B cell (primary cell): ENCODE data around the gene GON4L. TPM values are rescaled to one million over a fixed set of nuclear protein-coding genes. Genes with fewer than 3 reads are reported as not detected.

Source experiments
- ATAC-seq: fragments of 200-7000 bp; cut with Tn5 transposase; one replicate; pipeline ENCODE4 v1.10.0; 2021; ENCODE audit warnings: low read depth, mild to moderate bottlenecking, moderate number of reproducible peaks, moderate library complexity
- CTCF ChIA-PET: fragments of 350-600 bp; sonication (Branson Sonifier 250); formaldehyde crosslinking; loops from one replicate; lab custom pipeline; 2021; ENCODE audit warnings: antibody characterized with exemption, inconsistent platforms; lab: Charles Lee
- POLR2A ChIA-PET: fragments of 350-600 bp; sonication (Branson Sonifier 250); formaldehyde crosslinking; loops from one replicate; lab custom pipeline; 2021; ENCODE audit warnings: antibody characterized with exemption; lab: Charles Lee
- DNase-seq: peaks from one replicate; pipeline ENCODE4 v3.0.0; 2013
- H2AFZ ChIP-seq: 2 replicates; pipeline ENCODE4 v1.6.1; 2012; ENCODE audit warnings: mild to moderate bottlenecking, low read depth, low read length; ENCODE audit not compliant: insufficient read depth, poor library complexity, severe bottlenecking
- H3K27ac ChIP-seq, 2 donors: 1 replicate in 1 of 2; 2 replicates in 1 of 2; pipeline ENCODE4 v1.5.1; 2012 to 2013; ENCODE audit warnings: low read length in 2 of 2, mild to moderate bottlenecking in 2 of 2, moderate library complexity in 1 of 2
- H3K27me3 ChIP-seq, 4 experiments: fragments of 200-600 bp in 1 of 4; sonication (generic) in 1 of 4; replicated peaks in 1 of 4; 1 replicate in 2 of 4; 2 replicates in 2 of 4; pipeline versions ENCODE4 v1.6.1 to v1.7.0; 2013 to 2016; ENCODE audit warnings: low read length in 3 of 4, mild to moderate bottlenecking in 2 of 4, mixed read lengths in 1 of 4, moderate library complexity in 1 of 4; ENCODE audit not compliant: insufficient read depth in 4 of 4, control insufficient read depth in 3 of 4; ENCODE audit errors: control extremely low read depth in 1 of 4
- H3K36me3 ChIP-seq, 2 experiments: replicated peaks in 1 of 2; 1 replicate in 1 of 2; 2 replicates in 1 of 2; pipeline versions ENCODE4 v1.6.1 to v1.7.1; 2013; ENCODE audit warnings: low read length in 1 of 2; ENCODE audit not compliant: insufficient read depth in 2 of 2, control insufficient read depth in 1 of 2; ENCODE audit errors: control extremely low read depth in 1 of 2, extremely low read depth in 1 of 2
- H3K4me1 ChIP-seq, 2 donors: fragments of 200-600 bp in 1 of 2; sonication (generic) in 1 of 2; 1 replicate in 1 of 2; 2 replicates in 1 of 2; pipeline versions ENCODE4 v1.5.1 to v1.6.1; 2013 to 2017; ENCODE audit warnings: low read length in 2 of 2; ENCODE audit not compliant: control insufficient read depth in 2 of 2, insufficient read depth in 2 of 2
- H3K4me2 ChIP-seq: replicated peaks from 2 replicates; pipeline ENCODE3; 2012; ENCODE audit warnings: mild to moderate bottlenecking, low read depth, low read length; ENCODE audit not compliant: poor library complexity, severe bottlenecking
- H3K4me3 ChIP-seq, 5 experiments: fragments of 200-600 bp in 1 of 5; sonication (generic) in 1 of 5; 1 replicate in 3 of 5; 2 replicates in 2 of 5; pipeline versions ENCODE4 v1.5.1 to v1.7.0; 2011 to 2016; ENCODE audit warnings: low read length in 4 of 5, mild to moderate bottlenecking in 4 of 5, low read depth in 2 of 5, control low read depth in 1 of 5, moderate library complexity in 1 of 5; ENCODE audit not compliant: insufficient read depth in 1 of 5; ENCODE audit errors: control extremely low read depth in 1 of 5, extremely low read depth in 1 of 5
- H3K79me2 ChIP-seq: fragments of 200-600 bp; sonication (generic); one replicate; pipeline ENCODE4 v1.6.0; 2016; ENCODE audit warnings: low read length; ENCODE audit not compliant: control insufficient read depth, insufficient read depth
- H3K9ac ChIP-seq: fragments of 200-600 bp; sonication (generic); 2 replicates; pipeline ENCODE4 v1.6.1; 2017; ENCODE audit warnings: mild to moderate bottlenecking, low read length, moderate library complexity
- H3K9me3 ChIP-seq, 3 donors: one replicate each; pipeline versions ENCODE4 v1.6.1 to v1.7.1; 2013; ENCODE audit warnings: low read length in 2 of 3; ENCODE audit not compliant: control insufficient read depth in 2 of 3, insufficient read depth in 1 of 3; ENCODE audit errors: control extremely low read depth in 1 of 3
- H4K20me1 ChIP-seq: 2 replicates; pipeline ENCODE4 v1.6.0; 2012; ENCODE audit warnings: mild to moderate bottlenecking, low read length; ENCODE audit not compliant: insufficient read depth, control insufficient read depth, poor library complexity, severe bottlenecking
- H3K27ac Mint-ChIP-seq: one replicate; pipeline ENCODE4 v1.8.0; 2021; ENCODE audit warnings: mixed read lengths
- H3K27me3 Mint-ChIP-seq: one replicate; pipeline ENCODE4 v1.8.0; 2021; ENCODE audit warnings: mixed read lengths
- H3K4me1 Mint-ChIP-seq: one replicate; pipeline ENCODE4 v1.8.0; 2021; ENCODE audit warnings: mixed read lengths
- H3K4me3 Mint-ChIP-seq: one replicate; pipeline ENCODE4 v1.8.0; 2021; ENCODE audit warnings: mixed read lengths
- H3K9me3 Mint-ChIP-seq: one replicate; pipeline ENCODE4 v1.8.0; 2022; ENCODE audit warnings: mixed read lengths; ENCODE audit not compliant: insufficient read depth
- CTCF ChIP-seq: fragments of 200-600 bp; IDR thresholded peaks from one replicate; pipeline ENCODE4 v1.8.0; 2022; ENCODE audit warnings: antibody characterized with exemption, mild to moderate bottlenecking
- EZH2 ChIP-seq: IDR thresholded peaks from 2 replicates; pipeline ENCODE4 v1.6.1; 2012; ENCODE audit warnings: borderline replicate concordance, low read depth, mild to moderate bottlenecking, moderate library complexity, low read length; ENCODE audit not compliant: insufficient read depth, poor library complexity, severe bottlenecking
- WGBS: methylation state at CpG from one replicate; pipeline ENCODE4 v1.1.5; 2013; ENCODE audit warnings: missing lambda C conversion rate; ENCODE audit not compliant: insufficient coverage; 5-methylcytosine and 5-hydroxymethylcytosine counted together
- intact Hi-C: fragments of 100-400 bp; cut with micrococcal nuclease; formaldehyde crosslinking; loops from one replicate; pipeline ENCODE4 v1.10.0; 2022
- polyA plus RNA-seq: library from polyadenylated mRNA; depleted of rRNA; stranded (reverse); fragments of >200 nt; gene quantifications from 2 replicates; pipeline ENCODE4 v1.2.3, GENCODE V29; 2012
- total RNA-seq, 2 donors: library from RNA; stranded (reverse); fragments of 120-200 nt in 1 of 2; gene quantifications; 1 replicate in 1 of 2; 2 replicates in 1 of 2; pipeline versions ENCODE4 v1.2.3 to v1.2.4, GENCODE V29; 2013 to 2022

GON4L gene
- total and polyA plus RNA-seq, 2 donors (not counting 1 experiment from before 2014, with no cell fraction given), result 54.4 to 127 TPM

- no peak overlapping the region for H3K4me3 Mint-ChIP-seq
- Histone ChIP-seq H2AFZ (no peak overlapping the region), H3K36me3 (peaks cover 0 to 4% of the 10 kb centered on the region in 2 experiments), H3K4me3 (no peak overlapping the region), H3K27ac (no peak overlapping the region), H3K9me3 (no peaks in the 10 kb centered on the region), H3K9ac (no peak overlapping the region), H3K79me2 (no peaks in the 10 kb centered on the region), H4K20me1 (no peaks in the 10 kb centered on the region), H3K4me1 (no peaks in the 10 kb centered on the region), H3K4me2 (no peak overlapping the region), H3K27me3 (no peaks in the 10 kb centered on the region)
- ATAC-seq (no peak), DNase-seq (no peak)
- TF ChIP-seq CTCF, result no peak
- no peak for TF ChIP-seq EZH2
- POLR2A ChIA-PET, result no interaction called here
- no peaks in the 10 kb centered on the region for H3K27me3 Mint-ChIP-seq
- 96% methylated on average over 7 of the region's 9 CpGs for WGBS
- no peaks in the 10 kb centered on the region for H3K9me3 Mint-ChIP-seq
- no peak overlapping the region for H3K27ac Mint-ChIP-seq
- H3K4me1 Mint-ChIP-seq, result no peaks in the 10 kb centered on the region
- CTCF ChIA-PET, result interaction anchor here (0.6 kb wide), 1 partner anchor 21 kb away, joined by 3 read pairs; no protein-coding TSS in a partner anchor
- intact Hi-C loops, result no loop called here
Measured at GRCh38 chr1:155873860-155874259, 16.8 kb upstream of the GON4L start.

- DNase-seq (no peak), ATAC-seq (no peak)
- H3K27me3 ChIP-seq, result no peaks in the 10 kb centered on the region
- H3K79me2 ChIP-seq, result no peaks in the 10 kb centered on the region
- Mint-ChIP-seq H3K4me3 (no peak overlapping the region), H3K9me3 (no peaks in the 10 kb centered on the region), H3K4me1 (no peaks in the 10 kb centered on the region), H3K27me3 (no peaks in the 10 kb centered on the region), H3K27ac (no peak overlapping the region)
- TF ChIP-seq CTCF (no peak), EZH2 (no peak)
- intact Hi-C loops, result no loop called here
- H3K4me1 ChIP-seq, result no peaks in the 10 kb centered on the region
- no peak overlapping the region for H2AFZ ChIP-seq
- no peaks in the 10 kb centered on the region for H3K9me3 ChIP-seq
- H3K27ac ChIP-seq, result no peak overlapping the region
- WGBS, result 100% methylated on average over 4 of the region's 5 CpGs
- ChIA-PET POLR2A (no interaction called here), CTCF (no interaction called here)
- H3K4me3 ChIP-seq, result no peak overlapping the region
- H3K36me3 ChIP-seq, result peaks cover 0 to 4% of the 10 kb centered on the region in 2 experiments
- no peak overlapping the region for H3K4me2 ChIP-seq
- H3K9ac ChIP-seq, result no peak overlapping the region
- no peaks in the 10 kb centered on the region for H4K20me1 ChIP-seq
Measured at GRCh38 chr1:155872527-155872926, 15.5 kb upstream of the GON4L start.
